ENCODE data around the gene C1S. TPM values are rescaled to one million over a fixed set of nuclear protein-coding genes. Genes with fewer than 3 reads are reported as not detected.

The C1S gene
- total and polyA plus RNA-seq, 2 donors (not counting 3 experiments of a cell fraction or from before 2014, with no cell fraction given): 0.32 to 0.38 TPM

DNA sequence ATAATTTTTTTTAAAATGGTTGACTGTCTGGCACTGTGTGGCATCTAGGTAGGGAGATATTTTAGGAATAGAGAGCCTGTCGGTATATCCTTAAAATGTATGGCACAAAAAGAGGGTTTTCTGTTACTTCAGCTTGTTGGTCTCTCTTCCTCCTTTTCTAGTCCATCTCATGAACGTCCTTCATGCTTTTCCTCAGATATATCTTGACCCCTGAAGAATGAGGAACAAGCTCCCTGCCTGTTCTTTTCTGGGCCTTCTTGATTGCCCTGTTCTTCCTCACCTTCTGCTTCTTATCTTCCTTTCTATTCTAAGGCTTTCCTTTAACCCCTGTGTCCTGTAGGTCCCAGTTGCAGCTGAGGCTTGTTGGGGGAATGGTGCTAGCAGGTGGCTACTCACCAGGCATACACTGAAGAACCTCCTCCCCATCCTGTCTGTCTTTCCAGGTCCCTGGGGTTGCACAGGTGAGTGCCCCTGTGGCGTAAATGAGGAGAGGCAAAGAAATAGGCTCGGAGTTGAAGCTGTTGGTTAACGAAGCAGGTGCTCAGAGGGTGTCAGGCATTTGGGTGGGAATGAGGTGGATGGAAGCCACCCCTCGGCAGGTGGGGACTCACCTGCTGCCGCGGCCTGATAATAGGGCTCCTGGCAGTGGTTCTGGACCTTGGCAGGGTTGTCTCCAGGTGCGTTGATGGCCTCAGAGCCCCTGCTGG lies 38.9 kb downstream of the C1S start:
- no peak for DNase-seq (ENCODE audit: low read depth, low spot score)
- Histone ChIP-seq H3K9me1 (replicated peaks; ENCODE audit: control insufficient read depth, extremely low read depth, insufficient read depth, low read length) (no peaks in the 10 kb centered on the region), H4K20me1 (replicated peaks; ENCODE audit: control insufficient read depth, extremely low read depth, insufficient read depth, low read length) (no peaks in the 10 kb centered on the region), H3K9me3 (replicated peaks; ENCODE audit: control insufficient read depth, insufficient read depth, low read length) (no peaks in the 10 kb centered on the region), H3K27me3 (ENCODE audit: control insufficient read depth in 2 of 2, insufficient read depth in 2 of 2, low read length in 2 of 2) (no peaks in the 10 kb centered on the region), H2AFZ (ENCODE audit: low read depth, low read length) (no peak overlapping the region), H3K4me3 (replicated peaks in 1 of 3; ENCODE audit: insufficient read depth in 1 of 3, low read depth in 1 of 3, low read length in 3 of 3) (no peak overlapping the region), H3K79me2 (ENCODE audit: control insufficient read depth, insufficient read depth, low read length) (no peaks in the 10 kb centered on the region), H3K27ac (ENCODE audit: insufficient read depth, low read depth, low read length) (no peak overlapping the region), H3K4me1 (ENCODE audit: control insufficient read depth, extremely low read depth, insufficient read depth, low read length) (no peaks in the 10 kb centered on the region), H3K4me2 (ENCODE audit: insufficient read depth, low read length) (no peak overlapping the region), H3K36me3 (ENCODE audit: control insufficient read depth in 2 of 2, extremely low read depth in 1 of 2, insufficient read depth in 2 of 2, low read length in 2 of 2) (peaks cover 0 to 1% of the 10 kb centered on the region in 2 experiments), H3K9ac (replicated peaks; ENCODE audit: extremely low read depth, insufficient read depth, low read length) (no peak overlapping the region)
- CTCF ChIA-PET: interaction anchor here (0.9 to 1.2 kb wide), 2 partner anchors 9 to 11 kb away, joined by 5 to 6 read pairs; no protein-coding TSS in a partner anchor
- no peak for FAIRE-seq
- POLR2A ChIA-PET: no interaction called here
- dilution Hi-C loops (cut with MboI; ENCODE audit: extremely low pct_ligation_motif_present, low sequenced_read_pairs): no loop called here
- TF ChIP-seq, protein P1, sequence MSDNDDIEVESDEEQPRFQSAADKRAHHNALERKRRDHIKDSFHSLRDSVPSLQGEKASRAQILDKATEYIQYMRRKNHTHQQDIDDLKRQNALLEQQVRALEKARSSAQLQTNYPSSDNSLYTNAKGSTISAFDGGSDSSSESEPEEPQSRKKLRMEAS (IDR thresholded peaks at IDR 0.05; ENCODE audit: insufficient read depth, insufficient read length): no peak
- TF ChIP-seq, protein P2, sequence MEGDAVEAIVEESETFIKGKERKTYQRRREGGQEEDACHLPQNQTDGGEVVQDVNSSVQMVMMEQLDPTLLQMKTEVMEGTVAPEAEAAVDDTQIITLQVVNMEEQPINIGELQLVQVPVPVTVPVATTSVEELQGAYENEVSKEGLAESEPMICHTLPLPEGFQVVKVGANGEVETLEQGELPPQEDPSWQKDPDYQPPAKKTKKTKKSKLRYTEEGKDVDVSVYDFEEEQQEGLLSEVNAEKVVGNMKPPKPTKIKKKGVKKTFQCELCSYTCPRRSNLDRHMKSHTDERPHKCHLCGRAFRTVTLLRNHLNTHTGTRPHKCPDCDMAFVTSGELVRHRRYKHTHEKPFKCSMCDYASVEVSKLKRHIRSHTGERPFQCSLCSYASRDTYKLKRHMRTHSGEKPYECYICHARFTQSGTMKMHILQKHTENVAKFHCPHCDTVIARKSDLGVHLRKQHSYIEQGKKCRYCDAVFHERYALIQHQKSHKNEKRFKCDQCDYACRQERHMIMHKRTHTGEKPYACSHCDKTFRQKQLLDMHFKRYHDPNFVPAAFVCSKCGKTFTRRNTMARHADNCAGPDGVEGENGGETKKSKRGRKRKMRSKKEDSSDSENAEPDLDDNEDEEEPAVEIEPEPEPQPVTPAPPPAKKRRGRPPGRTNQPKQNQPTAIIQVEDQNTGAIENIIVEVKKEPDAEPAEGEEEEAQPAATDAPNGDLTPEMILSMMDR (IDR thresholded peaks at IDR 0.05; ENCODE audit: extremely low read depth in 1 of 2, insufficient read depth in 1 of 2, low read depth in 1 of 2, low read length in 2 of 2): no peak
- no TSS peak for BruUV-seq (replicated peaks)
- intact Hi-C loops (cut with micrococcal nuclease): no loop called here

DNA sequence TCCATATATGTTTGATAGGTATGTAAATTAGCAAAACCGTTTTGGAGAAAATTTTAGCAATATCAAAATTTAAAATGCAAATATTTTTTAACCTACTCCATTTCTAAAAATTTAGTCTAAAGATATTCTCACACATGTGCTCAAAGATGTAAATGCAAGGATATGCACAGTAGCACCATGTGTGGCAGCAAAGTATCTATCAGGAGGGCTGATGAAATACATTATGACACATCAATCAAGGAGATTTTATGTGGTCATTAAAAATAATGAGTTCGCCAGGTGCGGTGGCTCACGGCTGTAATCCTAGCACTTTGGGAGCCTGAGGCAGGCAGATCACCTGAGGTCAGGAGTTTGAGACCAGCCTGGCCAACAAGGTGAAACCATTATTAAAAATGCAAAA lies 39.7 kb downstream of the C1S start:
- no TSS peak for BruUV-seq (replicated peaks)
- no peak for DNase-seq (ENCODE audit: low read depth, low spot score)
- POLR2A ChIA-PET: no interaction called here

More for the DNA sequence above, 39.7 kb downstream of the C1S start:
- H3K4me2 ChIP-seq (ENCODE audit: insufficient read depth, low read length): no peak overlapping the region
- H3K4me1 ChIP-seq (ENCODE audit: control insufficient read depth, extremely low read depth, insufficient read depth, low read length): no peaks in the 10 kb centered on the region
- peaks cover 0 to 1% of the 10 kb centered on the region in 2 experiments for H3K36me3 ChIP-seq (ENCODE audit: control insufficient read depth in 2 of 2, extremely low read depth in 1 of 2, insufficient read depth in 2 of 2, low read length in 2 of 2)
- no peak overlapping the region for H3K4me3 ChIP-seq (replicated peaks in 1 of 3; ENCODE audit: insufficient read depth in 1 of 3, low read depth in 1 of 3, low read length in 3 of 3)
- no peaks in the 10 kb centered on the region for H3K9me3 ChIP-seq (replicated peaks; ENCODE audit: control insufficient read depth, insufficient read depth, low read length)
- H2AFZ ChIP-seq (ENCODE audit: low read depth, low read length): no peak overlapping the region
- H4K20me1 ChIP-seq (replicated peaks; ENCODE audit: control insufficient read depth, extremely low read depth, insufficient read depth, low read length): no peaks in the 10 kb centered on the region
- TF ChIP-seq FOS (IDR thresholded peaks at IDR 0.05; ENCODE audit: borderline replicate concordance, insufficient read depth, low read length): no peak
- no peak for TF ChIP-seq POLR2AphosphoS5 (IDR thresholded peaks at IDR 0.05; ENCODE audit: insufficient read depth, low read depth, low read length)
- TF ChIP-seq, protein P2 (IDR thresholded peaks at IDR 0.05; ENCODE audit: extremely low read depth in 1 of 2, insufficient read depth in 1 of 2, low read depth in 1 of 2, low read length in 2 of 2): no peak
- TF ChIP-seq GATA2 (IDR thresholded peaks at IDR 0.05; ENCODE audit: insufficient read depth, insufficient read length, low read depth, low read length): no peak
- TF ChIP-seq, protein P1 (IDR thresholded peaks at IDR 0.05; ENCODE audit: insufficient read depth, insufficient read length): no peak
- TF ChIP-seq JUN (IDR thresholded peaks at IDR 0.05; ENCODE audit: borderline replicate concordance, insufficient read depth, insufficient read length, low read depth): no peak
- no peak for TF ChIP-seq MYC (IDR thresholded peaks at IDR 0.05; ENCODE audit: low read depth, low read length)
- TF ChIP-seq EZH2 (IDR thresholded peaks at IDR 0.05; ENCODE audit: borderline replicate concordance, low read depth, low read length, severe bottlenecking): no peak
- no peak for TF ChIP-seq POLR2A (IDR thresholded peaks at IDR 0.05; ENCODE audit: low read depth, low read length)
- FAIRE-seq: no peak
- H3K27me3 ChIP-seq (ENCODE audit: control insufficient read depth in 2 of 2, insufficient read depth in 2 of 2, low read length in 2 of 2): no peaks in the 10 kb centered on the region
- no peaks in the 10 kb centered on the region for H3K79me2 ChIP-seq (ENCODE audit: control insufficient read depth, insufficient read depth, low read length)
- H3K9ac ChIP-seq (replicated peaks; ENCODE audit: extremely low read depth, insufficient read depth, low read length): no peak overlapping the region
- no peak overlapping the region for H3K27ac ChIP-seq (ENCODE audit: insufficient read depth, low read depth, low read length)
- CTCF ChIA-PET: no interaction called here
- intact Hi-C loops (cut with micrococcal nuclease) (no loop called here), dilution Hi-C loops (cut with MboI; ENCODE audit: extremely low pct_ligation_motif_present, low sequenced_read_pairs) (no loop called here)
- H3K9me1 ChIP-seq (replicated peaks; ENCODE audit: control insufficient read depth, extremely low read depth, insufficient read depth, low read length): no peaks in the 10 kb centered on the region

All from endothelial cell of umbilical vein (primary cell).